ENCODE results near the gene STK38.

STK38 gene

DNA sequence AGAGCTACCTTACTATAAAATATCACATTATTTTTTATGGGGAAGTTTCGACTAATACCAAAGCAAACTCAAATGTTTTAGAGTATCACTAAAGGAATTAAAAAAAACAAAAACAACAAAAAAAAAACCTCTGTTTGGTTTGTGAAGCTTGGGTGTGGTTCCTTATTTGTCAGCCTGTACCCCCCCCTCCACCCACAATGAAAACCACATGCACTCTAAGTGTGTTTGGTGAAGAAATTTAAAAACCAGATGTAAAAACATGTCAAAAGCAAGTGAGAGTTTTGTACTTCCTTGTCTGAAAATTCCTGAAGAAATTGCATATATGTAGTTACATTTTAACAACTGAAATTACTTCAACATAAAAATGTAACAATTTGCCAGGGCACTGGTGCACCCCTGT lies 3.1 kb downstream of the STK38 start:
- TF ChIP-seq, protein P1, sequence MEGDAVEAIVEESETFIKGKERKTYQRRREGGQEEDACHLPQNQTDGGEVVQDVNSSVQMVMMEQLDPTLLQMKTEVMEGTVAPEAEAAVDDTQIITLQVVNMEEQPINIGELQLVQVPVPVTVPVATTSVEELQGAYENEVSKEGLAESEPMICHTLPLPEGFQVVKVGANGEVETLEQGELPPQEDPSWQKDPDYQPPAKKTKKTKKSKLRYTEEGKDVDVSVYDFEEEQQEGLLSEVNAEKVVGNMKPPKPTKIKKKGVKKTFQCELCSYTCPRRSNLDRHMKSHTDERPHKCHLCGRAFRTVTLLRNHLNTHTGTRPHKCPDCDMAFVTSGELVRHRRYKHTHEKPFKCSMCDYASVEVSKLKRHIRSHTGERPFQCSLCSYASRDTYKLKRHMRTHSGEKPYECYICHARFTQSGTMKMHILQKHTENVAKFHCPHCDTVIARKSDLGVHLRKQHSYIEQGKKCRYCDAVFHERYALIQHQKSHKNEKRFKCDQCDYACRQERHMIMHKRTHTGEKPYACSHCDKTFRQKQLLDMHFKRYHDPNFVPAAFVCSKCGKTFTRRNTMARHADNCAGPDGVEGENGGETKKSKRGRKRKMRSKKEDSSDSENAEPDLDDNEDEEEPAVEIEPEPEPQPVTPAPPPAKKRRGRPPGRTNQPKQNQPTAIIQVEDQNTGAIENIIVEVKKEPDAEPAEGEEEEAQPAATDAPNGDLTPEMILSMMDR (IDR thresholded peaks at IDR 0.05) = no peak

DNA sequence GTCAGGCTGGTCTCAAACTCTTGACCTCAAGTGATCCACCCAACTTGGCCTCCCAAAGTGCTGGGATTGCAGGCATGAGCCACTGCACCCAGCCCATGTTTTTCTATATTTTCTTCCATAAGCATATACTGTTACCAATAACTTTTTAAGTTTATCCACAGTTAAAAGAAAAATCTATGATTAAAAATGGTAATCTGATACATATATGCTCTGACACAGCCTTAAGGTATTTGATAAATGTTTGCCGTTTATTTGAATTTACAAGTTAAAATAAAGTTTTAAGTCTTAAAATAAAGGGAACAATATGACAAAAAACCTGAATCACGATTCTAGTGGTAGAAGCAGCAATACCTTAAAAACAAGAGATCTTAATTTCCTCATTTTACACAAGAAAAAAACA lies 5.2 kb downstream of the STK38 start:
- TF ChIP-seq, protein P1 (IDR thresholded peaks at IDR 0.05) = no peak

DNA sequence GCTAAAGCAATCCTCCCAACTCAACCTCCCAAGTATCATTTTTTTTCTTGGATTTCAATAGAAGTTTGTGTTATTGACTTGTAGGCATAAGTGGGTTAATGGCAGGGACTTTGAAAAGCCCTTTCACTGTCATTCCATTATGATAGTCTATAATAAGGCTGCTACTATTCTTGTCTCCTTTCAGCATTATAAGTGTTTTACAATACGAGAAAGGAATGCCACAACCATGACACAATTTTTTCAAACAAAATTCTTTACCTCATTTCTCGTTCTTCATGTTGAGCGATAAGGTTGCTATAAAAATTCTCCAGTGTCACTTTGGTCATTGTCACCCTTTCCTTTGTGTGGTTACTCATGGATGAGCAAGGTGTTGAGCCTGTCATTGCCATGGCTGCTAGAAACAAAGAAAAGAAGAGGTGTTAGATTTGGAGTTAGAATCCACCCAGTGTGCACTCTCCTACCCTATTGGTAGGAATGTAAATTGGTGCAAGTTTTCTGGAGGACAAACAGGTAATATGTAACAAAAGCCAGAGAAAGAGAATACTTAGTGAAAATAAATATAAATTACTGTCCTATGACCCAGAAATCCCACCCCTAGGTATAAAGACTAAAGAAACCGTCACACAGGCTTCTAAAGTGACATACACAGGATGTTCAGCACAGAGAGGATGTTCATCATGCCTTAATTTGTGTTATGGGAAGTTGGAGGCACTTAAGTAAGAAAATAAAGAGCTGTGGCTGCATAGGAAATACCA lies 7.3 kb downstream of the STK38 start:
- TF ChIP-seq, protein P1 (IDR thresholded peaks at IDR 0.05) = no peak

DNA sequence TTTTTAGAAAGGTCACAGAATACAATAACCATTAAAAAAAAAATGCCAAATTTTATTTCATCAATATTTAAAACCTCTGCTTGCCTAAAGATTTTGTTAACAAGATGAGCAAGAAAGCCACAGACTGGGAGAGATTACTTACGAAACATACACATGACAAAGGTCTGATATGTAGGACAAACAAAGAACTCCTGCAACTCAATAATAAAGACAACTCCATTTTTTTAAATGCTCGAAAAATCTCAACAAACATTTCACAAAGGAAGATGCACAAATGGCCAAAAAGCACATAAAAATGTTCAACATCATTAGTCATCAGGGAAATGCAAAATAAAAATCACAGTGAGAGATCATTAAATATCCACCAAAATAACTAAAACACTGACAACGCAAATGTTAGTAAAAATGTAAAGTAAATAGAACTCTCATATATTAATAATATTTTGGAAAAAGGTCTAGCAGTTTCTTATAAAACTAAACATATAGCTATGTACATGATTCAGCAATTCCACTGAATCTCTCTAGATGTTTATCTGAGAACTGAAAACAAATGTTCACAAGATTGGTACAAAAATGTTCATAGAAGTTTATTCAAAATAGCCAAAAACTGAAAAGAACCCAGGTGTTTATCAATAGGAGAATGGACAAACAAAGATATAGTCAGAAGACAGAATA lies 10.3 kb downstream of the STK38 start:
- TF ChIP-seq, protein P1 (IDR thresholded peaks at IDR 0.05) = no peak

DNA sequence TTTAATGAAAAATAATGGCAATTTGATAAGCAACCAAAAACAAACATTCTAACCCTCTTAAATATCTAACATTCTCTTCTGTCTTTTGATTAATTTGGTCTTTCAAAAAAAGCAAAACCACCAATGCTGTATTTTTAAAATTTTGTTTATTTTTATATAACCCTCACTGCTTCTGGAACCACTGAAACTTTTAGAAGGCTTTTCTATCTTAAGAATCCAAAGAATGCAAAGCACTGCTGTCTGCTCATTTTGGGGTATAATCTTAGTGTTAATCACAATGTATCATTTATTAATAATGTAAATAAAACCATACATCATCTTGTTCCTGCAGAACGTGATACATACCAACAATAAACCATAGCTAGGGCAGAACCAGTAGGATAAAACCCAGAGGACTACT lies 14.0 kb downstream of the STK38 start:
- TF ChIP-seq, protein P1 (IDR thresholded peaks at IDR 0.05) = no peak

DNA sequence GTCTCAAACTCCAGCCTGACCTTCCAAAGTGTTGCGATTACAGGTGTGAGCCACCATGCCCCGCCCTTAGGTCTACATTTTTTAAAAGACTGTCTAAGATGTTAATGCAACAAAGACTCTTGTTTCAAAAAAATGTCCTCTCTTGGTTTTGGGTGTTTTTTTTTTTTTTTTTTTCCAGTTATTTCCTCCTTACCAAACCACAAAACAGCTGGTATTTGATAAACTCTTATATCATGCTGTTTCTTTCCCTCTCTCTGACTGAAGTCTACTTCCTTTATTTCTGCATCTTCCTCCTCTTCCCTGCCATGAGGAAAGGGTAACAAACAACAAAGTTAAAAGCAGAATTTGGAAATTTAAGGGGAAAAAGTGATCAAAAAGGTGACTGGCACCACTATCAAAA lies 21.2 kb downstream of the STK38 start:
- TF ChIP-seq, protein P1 (IDR thresholded peaks at IDR 0.05) = no peak

DNA sequence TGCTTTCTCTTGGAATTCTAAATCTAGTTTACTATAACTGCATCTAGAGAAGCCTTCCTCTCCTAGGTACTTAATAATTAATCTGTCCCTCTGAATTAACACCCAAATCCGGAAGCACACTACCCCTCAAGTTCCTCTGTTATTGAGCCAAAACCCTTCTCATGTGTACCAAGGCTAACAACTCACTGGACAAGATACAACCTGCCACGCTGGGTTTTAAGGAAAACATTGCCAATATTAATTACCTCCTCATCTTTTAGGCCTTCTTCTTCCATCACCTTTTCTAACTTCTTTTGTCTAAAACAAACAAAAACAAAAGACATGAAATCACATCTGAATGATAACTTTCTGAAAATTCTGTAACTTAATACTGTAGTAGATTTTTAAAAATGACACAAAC lies 21.9 kb downstream of the STK38 start:
- TF ChIP-seq, protein P1 (IDR thresholded peaks at IDR 0.05) = no peak

All from LNCAP (cell line).